HG03469 (cell line): Measurements from ENCODE around the gene ALDH1A3.

ENCODE experiments used
- ATAC-seq: cut with Tn5 transposase; IDR thresholded peaks from one replicate; pipeline ENCODE4 v1.9.1; 2021; ENCODE audit warnings: mild to moderate bottlenecking, moderate library complexity, moderate number of reproducible peaks; ENCODE audit not compliant: unreplicated experiment

Gene ALDH1A3

DNA sequence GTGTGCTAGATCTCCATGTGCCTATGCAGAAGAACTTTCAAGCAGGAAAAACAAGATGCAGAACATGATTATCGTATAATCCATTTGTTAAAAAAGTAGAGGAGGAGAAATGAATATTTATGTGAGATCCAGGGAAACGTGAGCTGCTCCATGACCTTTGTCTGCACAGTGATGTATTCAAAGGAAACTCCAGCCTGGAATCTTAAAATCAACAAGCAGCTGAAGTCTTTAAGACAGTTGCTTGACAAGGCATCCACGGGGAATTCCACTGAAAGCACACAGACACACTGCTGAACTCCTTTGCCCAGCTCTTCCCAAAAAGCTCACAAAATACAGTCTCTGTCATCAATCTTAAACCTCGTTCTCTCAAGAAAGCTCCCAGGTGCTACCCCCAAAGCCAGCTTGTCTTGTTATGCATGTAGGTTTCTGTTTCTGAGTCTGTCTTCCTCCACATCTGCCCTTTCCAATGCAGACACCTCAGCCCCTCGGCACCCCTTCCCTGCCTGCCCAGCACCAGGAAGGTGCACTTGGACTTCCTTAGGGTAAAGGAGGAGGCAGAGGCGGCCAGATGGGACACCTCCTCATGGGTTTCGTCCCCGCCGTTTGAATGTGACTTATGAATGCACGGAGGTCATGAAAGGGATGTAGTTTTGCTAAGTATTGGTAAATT lies 68.3 kb downstream of the ALDH1A3 start:
- no peak for ATAC-seq

DNA sequence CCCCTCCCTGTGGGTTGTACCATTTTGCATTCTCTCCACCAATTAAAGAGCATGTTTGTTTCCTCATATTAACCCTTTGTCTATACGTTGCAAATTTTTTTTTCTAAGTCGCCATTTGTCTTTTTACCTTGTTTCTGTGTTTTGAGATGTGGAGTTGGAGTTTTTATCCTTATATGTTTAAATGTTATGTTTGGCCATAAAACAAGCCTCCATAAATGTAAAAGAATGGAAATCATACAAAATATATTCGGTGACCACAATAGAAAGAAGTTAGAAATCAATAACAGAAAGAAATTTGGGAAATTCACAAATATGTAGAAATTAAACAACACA lies 68.8 kb downstream of the ALDH1A3 start:
- no peak for ATAC-seq

DNA sequence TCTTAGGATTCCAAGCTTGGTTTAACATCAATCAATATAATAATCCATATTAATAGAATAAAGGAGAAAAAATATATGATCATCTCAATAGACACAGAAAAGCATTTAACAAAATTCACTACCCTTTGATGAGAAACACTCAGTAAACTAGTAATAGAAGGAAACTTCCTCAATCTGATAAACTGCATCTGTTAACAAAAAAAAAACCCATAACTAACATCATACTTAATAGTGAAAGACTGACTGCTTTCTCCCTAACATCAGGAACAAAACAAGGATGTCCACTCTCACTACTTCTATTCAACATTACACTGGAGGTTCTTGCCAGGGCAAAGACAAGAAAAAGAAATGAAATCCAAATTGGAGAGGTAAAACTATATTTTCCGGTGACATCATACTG lies 70.1 kb downstream of the ALDH1A3 start:
- no peak for ATAC-seq

DNA sequence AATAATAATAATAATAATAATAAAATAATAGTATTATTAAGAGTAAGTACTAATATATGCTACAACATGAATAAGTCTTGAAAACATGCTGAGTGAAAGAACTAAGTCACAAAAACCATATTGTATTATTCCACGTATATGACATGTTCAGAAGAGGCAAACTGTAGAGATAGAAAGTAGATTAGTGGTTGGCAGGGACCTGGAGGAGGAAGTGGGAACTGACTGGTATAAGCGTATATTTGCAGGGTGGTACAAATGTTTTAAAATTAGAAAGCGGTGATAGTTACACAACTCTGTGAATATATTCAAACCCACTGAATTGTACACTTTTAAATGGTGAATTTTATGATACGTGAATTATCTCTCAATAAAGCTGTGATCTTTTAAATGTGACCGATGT lies 72.3 kb downstream of the ALDH1A3 start:
- ATAC-seq: no peak

DNA sequence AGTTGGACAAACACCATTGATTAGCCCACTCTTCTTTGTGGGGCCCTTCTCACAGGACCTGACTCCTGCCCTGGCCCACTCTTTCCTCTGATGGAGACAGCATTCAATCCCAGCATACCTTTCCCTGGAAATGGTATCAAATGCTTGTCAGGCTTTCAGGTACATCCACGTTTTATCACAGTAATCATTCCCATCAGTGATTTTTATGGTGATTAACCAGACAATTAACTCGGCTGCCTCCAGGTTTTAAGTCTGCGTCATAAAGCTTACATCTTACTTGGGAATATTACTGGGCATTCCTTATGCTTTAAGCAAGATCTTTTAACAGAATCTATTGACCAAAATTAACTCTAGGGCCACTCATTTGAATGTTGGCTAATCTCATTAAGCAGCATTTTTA lies 72.9 kb downstream of the ALDH1A3 start:
- ATAC-seq: no peak

DNA sequence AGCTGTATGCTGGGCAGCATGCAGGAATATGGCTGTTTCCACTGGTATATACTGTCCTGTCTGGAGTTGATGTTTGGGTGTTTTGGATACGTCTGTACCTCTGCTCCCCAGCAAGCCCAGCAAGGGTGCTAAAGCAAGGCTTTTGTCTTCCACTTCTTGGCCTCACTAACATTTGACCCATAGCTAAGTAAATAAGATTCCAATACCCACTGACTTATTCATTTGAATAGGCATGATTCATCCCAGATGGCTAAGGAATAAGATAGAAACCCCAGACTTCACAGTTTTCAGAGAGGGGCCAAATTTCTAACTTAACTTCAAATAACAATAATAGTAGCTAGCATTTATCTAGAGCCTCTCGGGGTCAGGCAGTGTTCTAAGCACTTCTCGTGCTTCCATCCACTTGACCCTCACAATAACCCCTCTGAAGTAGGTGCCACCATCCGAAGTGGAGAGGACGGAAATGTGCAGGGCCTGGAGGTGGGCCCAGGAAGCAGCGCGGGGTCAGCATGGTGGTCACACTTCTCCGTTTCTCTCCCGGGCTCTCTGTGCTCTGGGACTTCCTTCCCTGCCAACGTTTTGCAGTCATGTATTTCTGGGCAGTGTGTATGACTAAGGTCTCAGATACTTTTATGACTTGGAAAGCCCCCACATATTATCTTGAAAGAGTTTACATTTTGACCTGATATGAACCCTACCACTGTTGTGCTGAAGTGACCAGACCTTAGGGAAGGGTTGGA lies 78.9 kb downstream of the ALDH1A3 start:
- ATAC-seq: no peak

DNA sequence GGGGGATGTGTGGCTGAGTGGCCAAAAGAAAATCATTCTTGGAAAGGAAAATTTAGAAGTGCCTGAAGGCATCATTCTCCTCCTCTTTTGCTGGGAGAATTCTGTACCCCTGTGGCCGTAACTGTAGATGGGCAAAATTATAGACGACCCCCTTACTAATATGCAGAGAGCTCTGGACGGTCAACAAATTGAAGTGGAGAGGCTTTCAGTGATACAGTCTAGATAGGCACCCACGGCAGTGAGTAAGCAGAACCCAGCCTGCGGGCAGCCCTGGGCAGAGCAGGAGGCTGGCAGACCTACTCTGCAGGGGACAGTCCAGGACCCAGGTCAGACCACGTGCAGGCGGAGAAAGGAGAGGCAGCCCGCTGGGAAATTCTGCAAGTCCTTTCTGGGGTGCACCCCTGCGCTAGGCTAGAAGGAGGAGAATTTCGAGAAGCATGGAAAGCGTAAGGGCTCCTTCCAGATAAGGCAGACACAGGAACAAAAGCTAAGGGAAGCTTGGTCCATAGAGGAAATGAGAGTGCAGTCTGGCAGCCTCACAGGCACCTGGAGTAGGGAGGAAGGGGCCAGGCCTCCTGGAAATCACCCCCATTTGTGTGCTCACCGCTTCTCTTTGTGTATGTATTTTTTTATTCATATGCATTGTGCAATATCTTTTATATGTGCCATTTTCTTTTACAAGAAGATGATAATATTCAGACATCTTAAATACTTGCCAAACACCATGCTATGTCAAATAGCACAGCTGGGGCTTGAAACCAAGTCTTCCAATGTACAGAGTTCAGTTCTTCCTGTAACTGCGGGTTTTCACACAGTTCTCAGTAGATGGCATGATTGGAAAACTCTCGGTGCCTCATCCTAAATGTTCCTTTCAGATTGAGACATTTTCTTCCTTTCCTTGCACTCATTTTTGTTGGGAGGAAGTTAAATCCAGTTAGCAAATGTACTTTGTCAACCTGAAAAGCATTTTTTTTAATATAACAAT lies 79.7 kb downstream of the ALDH1A3 start:
- ATAC-seq: no peak
